Erythroblast (primary cell): ENCODE data around the gene CLEC11A.

Experiments used
- GATA1 ChIP-seq: IDR thresholded peaks from 2 replicates; pipeline ENCODE4 v1.6.1; 2011; ENCODE audit warnings: low read depth, mild to moderate bottlenecking, control low read depth, low read length, moderate library complexity
- POLR2A ChIP-seq: IDR thresholded peaks from 2 replicates; pipeline ENCODE4 v1.6.1; 2011; ENCODE audit warnings: mild to moderate bottlenecking, low read length

DNA sequence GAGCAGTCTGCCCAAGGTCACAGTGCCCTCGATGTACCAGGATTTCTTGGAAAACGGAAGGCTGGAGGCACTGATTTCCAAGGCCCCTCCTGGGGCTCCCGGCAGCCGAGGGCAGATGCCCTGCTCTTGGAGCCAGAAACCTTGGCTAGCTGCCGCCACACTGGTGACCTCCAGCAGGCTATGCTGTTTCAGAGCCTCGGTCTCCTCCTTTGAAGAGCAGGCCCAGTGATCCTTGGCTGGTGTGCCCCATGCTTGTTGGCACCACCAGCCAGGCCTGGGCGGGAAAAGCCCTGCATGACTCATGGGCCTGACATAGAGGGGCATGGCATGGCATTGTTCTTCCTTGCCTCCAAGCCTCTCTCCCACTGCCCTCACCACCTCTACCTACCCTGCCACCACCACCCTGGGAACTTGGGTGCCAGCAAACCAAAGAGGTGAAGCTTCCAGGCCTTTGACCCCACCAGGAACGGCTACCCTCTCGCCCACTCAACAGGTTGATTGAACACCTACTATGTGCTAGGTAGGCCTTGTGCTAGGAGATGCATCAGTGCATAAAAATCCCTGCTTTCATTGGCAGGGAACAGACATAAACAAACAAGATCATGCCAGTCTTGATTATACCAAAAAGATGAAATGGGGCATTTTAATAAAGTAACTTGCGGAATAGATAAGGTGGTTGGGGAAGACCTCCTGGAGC, 1.6 kb upstream of the CLEC11A start:
- TF ChIP-seq POLR2A (no peak), GATA1 (no peak)
